Stimulated activated naive CD4-positive, alpha-beta T cell treated with Interleukin-2 at 50 U/mL for 16 hours (primary cell): ENCODE measurements around the gene FARP1.

Experiments used
- DNase-seq: peaks from one replicate; lab custom pipeline; 2025; lab: John Stamatoyannopoulos, UW

FARP1 gene

DNA sequence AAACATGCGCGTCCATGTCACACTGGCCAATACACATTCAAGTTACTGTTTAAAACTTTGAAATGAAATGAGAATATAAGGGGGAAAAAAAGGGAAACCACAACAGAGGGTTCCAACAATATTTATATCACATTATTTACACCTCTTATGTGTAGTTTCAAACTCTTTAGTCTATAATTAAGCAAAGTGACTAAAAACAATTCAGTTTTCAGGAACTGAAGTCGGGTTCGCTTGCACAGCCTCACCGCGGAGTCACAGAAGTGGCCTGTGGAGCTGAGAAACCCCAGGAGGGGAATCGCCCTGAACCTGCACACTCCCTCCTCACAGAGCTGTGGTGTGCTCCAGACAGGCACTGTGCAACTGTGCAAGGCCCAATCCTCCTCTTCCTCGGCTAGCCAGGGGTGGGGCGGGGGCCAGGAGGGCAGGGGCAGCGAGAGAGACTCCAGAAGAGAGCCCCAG, 358.1 kb downstream of the FARP1 start:
- DNase-seq, result no peak

DNA sequence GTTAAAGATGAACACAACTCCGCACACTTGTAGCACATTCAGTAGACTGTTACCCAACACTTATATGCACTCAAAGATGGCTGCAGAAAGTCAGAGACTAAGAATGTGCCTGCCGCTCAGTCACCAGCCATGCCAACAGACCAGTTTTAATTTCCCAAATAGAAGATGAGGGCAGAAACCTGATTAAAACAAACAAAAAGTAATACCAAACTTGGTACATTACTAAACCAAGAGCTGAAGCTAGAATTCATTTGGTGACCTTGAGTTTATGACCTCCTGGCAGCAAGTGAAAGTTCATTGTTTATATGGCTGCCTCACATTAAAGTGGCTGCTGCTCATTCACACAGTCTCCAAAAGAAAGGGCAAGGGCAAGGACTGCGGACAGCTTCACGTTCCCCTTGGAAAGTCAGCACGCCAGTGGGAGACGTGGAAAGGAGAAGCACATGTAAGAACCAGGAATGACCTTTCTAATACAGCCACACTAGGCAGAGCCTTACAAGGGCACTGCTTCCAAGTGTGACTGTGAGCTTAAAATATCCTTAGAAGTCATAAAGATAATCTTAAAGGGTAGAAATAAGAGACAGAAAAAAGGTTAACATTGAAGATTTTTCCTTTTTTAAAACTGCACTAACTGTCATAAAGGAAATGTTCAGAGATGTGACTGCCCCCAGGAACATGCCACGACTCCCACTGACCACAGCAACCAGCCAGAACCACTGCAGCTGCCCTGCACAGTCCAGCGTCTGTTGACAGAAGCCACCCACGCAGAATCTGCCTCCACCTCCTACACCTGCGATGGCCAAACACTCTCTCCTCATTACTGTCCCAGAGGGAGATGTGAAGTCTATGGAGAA, 360.5 kb downstream of the FARP1 start:
- no peak for DNase-seq

- DNase-seq, result no peak
Observed at GRCh38 chr13:98504029-98504351, 361.1 kb downstream of the FARP1 start.

DNA sequence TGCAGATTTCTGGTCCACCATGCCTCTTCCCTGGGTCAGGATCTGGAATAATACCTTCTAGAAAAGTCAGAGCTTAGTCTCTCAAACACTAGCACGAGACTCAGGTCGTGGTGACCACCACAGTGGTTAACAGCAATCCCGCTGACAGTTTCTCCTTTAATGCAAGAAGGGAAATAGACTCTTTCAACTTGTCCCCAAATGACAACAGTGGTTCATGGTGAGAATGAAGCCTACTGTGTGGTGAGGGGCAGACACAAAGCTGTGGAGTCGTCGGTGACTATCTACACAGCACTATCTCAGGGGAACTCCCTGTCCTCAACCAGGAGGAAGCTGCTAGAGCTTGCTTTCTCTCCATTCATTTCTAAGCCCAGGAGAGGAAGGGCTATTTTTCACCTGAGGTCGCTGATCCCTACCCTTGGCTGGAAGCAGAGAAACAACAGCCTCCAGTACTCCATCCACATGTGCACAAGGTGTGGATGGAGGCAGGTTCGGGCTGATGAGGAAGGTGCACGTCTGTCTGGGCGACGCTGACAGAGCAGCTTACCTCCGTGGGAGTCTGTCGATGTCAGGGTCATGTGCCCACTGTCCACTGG, 361.6 kb downstream of the FARP1 start:
- no peak for DNase-seq
